Neural crest cell (in vitro differentiated cells): ENCODE results near the gene DNAJB12. TPM values are rescaled to one million over a fixed set of nuclear protein-coding genes. Genes with fewer than 3 reads are reported as not detected.

Experiments
- DNase-seq: peaks from one replicate; pipeline ENCODE4 v3.0.0; 2021; ENCODE audit warnings: low read depth, mixed read lengths, low spot score
- H3K27ac Mint-ChIP-seq: one replicate; pipeline ENCODE4 v1.8.0; 2021; ENCODE audit warnings: mild to moderate bottlenecking, mixed read lengths; ENCODE audit not compliant: unreplicated experiment
- H3K27me3 Mint-ChIP-seq: 2 replicates; pipeline ENCODE4 v1.8.0; 2021; ENCODE audit warnings: low read depth, mild to moderate bottlenecking, mixed read lengths
- H3K36me3 Mint-ChIP-seq: 2 replicates; pipeline ENCODE4 v1.8.0; 2021; ENCODE audit warnings: low read depth, mild to moderate bottlenecking, mixed read lengths
- H3K4me1 Mint-ChIP-seq: 2 replicates; pipeline ENCODE4 v1.8.0; 2021; ENCODE audit warnings: mixed read lengths
- H3K4me3 Mint-ChIP-seq: one replicate; pipeline ENCODE4 v1.8.0; 2021; ENCODE audit warnings: mild to moderate bottlenecking, mixed read lengths
- H3K9me3 Mint-ChIP-seq: 2 replicates; pipeline ENCODE4 v1.8.0; 2021; ENCODE audit warnings: mixed read lengths
- CTCF ChIP-seq: fragments of 200-600 bp; sonication (generic); conservative IDR thresholded peaks from 2 replicates; pipeline ENCODE4 v1.5.0; 2021; ENCODE audit warnings: antibody characterized with exemption, mild to moderate bottlenecking
- total RNA-seq: library from RNA; stranded (reverse); gene quantifications from 2 replicates; pipeline ENCODE4 v1.2.1, GENCODE V29; 2021

DNAJB12 gene
- total RNA-seq, 1 donor from 2014 or later = 36.5 TPM

- Mint-ChIP-seq H3K27me3 (no peaks in the 10 kb centered on the region), H3K4me3 (no peak overlapping the region), H3K4me1 (peaks cover 6% of the 10 kb centered on the region), H3K9me3 (no peaks in the 10 kb centered on the region), H3K27ac (no peak overlapping the region), H3K36me3 (peaks cover 3% of the 10 kb centered on the region)
- DNase-seq = peak; percentile 84
- TF ChIP-seq CTCF = peak; percentile 95
Measured at GRCh38 chr10:72364239-72364777, 9.6 kb upstream of the DNAJB12 start.

- no peak for TF ChIP-seq CTCF
- no peaks in the 10 kb centered on the region for H3K27me3 Mint-ChIP-seq
- peaks cover 18% of the 10 kb centered on the region for H3K4me1 Mint-ChIP-seq
- no peak overlapping the region for H3K27ac Mint-ChIP-seq
- peaks cover 3% of the 10 kb centered on the region for H3K9me3 Mint-ChIP-seq
- H3K36me3 Mint-ChIP-seq = no peaks in the 10 kb centered on the region
- no peak for DNase-seq
- H3K4me3 Mint-ChIP-seq = no peak overlapping the region
Measured at GRCh38 chr10:72356987-72357386, 2.3 kb upstream of the DNAJB12 start.

- no peak for DNase-seq
- H3K27me3 Mint-ChIP-seq = no peaks in the 10 kb centered on the region
- peaks cover 3% of the 10 kb centered on the region for H3K9me3 Mint-ChIP-seq
- H3K27ac Mint-ChIP-seq = no peak overlapping the region
- no peaks in the 10 kb centered on the region for H3K36me3 Mint-ChIP-seq
- H3K4me3 Mint-ChIP-seq = peak overlapping the region; percentile 52
- no peak for TF ChIP-seq CTCF
- H3K4me1 Mint-ChIP-seq = peaks cover 18% of the 10 kb centered on the region
Measured at GRCh38 chr10:72356115-72356514, 1.4 kb upstream of the DNAJB12 start.

GRCh38 chr10:72355214-72355555 lies 466 bp upstream of the DNAJB12 start:
- no peak for DNase-seq
- peak overlapping the region; percentile 97 for H3K4me3 Mint-ChIP-seq
- H3K36me3 Mint-ChIP-seq = no peaks in the 10 kb centered on the region
- H3K4me1 Mint-ChIP-seq = peaks cover 18% of the 10 kb centered on the region
- TF ChIP-seq CTCF = no peak
- peaks cover 3% of the 10 kb centered on the region for H3K9me3 Mint-ChIP-seq
- peak overlapping the region; percentile 100 for H3K27ac Mint-ChIP-seq
- no peaks in the 10 kb centered on the region for H3K27me3 Mint-ChIP-seq

GRCh38 chr10:72353965-72354355 lies 759 bp downstream of the DNAJB12 start:
- peaks cover 18% of the 10 kb centered on the region for H3K4me1 Mint-ChIP-seq
- H3K9me3 Mint-ChIP-seq = peaks cover 3% of the 10 kb centered on the region
- no peaks in the 10 kb centered on the region for H3K27me3 Mint-ChIP-seq
- H3K36me3 Mint-ChIP-seq = no peaks in the 10 kb centered on the region
- TF ChIP-seq CTCF = no peak
- H3K4me3 Mint-ChIP-seq = peak overlapping the region; percentile 97
- DNase-seq = no peak
- peak overlapping the region; percentile 100 for H3K27ac Mint-ChIP-seq
